GM19099 (cell line): Measurements from ENCODE around the gene IPO11.

ENCODE experiments used
- POLR2A ChIP-seq: IDR thresholded peaks from 3 replicates; pipeline ENCODE4 v1.6.1; 2011; ENCODE audit warnings: low read depth; ENCODE audit not compliant: insufficient read length; ENCODE audit errors: extremely low read depth

IPO11 gene

DNA sequence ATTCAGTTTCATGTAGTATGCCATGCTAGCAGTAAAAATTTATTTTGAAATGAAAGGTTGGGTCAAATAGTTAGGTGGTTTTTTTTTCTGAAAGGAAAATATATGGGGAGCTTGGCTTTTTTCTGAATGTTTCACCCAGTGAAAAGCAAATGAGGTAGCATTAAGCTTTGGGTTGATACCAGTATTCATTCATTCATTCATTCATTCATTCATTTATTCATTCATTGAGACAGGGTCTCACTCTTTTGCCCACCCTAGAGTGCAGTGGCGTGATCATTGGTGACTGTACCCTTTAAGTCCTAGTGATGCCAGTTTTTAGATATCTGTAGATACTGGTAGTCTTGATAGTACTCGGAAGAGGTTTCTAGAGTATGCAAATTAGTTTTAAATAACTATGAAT is 123.7 kb downstream of the IPO11 start:
- no peak for TF ChIP-seq POLR2A

DNA sequence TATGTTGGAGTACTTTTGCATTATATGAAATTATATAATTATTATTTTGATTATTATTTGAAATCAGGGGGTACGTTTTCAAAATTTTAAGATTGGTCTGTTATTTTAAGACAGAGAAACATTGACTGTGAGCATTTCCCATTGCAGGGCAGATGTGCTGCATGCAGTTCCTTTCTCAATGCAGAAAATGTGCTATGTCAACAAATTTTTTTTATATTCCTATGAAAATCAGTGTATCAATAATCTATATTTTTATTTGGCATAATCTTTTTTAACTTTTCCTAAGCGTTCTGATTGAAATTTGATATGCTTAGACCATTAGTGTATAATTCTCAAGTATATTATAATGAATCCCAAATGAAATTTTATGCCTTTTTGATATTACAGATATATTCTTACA is 124.2 kb downstream of the IPO11 start:
- TF ChIP-seq POLR2A: no peak

DNA sequence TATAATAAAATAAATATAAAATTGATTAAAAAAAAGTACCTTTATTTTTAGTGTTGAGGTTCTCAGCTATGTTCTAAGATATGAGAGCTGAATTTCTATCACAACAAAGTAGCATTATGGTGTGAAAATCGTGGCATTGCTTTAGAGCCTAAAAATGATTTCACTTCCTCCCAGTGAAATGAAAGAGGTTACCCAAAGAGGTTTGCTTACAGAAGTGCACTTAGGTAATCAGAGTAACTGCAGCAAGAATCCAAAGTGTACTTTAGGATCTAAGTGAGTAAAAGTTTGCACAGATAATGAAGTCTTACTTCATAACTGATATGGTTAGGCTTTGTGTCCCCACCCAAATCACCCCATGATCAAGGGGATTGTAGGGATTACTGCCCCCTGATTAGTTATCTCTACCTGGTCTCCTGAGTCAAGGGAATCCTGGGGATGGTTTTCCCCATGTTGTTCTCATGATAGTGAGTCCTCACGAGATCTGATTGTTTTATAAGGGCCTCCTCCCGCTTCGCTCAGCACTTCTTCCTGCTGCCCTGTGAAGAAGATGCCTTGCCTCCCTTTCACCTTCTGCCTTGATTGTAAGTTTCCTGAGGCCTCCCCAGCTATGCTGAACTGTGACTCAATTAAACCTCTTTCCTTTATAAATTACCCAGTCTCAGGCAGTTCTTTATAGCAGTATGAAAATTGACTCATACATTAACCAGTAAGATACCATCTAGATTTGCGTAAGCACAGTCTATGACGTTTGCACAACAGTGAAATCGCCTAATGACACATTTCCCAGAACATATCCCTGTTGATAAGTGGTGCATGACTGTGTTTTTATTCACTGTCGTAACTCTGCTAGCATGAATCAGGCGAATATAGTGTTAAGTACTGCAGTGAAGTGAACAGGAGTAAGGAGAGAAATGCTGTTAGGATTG is 125.7 kb downstream of the IPO11 start:
- TF ChIP-seq POLR2A: no peak

DNA sequence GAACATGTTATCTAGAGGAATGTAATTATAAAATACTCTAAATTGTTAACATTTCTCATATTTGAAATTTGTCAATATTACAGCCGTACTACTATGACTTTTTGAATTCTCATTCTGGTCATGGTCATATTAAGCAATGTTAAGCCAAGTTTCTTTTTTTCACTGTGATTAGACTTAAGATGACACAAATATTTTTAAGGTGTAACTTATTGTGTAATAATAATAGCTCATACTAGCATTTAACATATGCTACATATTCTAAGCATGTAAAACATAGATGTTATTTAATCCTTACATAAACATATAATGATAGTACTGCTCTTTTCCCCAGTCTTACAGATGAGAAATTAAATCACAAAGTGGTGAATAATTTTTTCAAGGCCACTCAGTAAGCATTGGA is 130.2 kb downstream of the IPO11 start:
- no peak for TF ChIP-seq POLR2A

DNA sequence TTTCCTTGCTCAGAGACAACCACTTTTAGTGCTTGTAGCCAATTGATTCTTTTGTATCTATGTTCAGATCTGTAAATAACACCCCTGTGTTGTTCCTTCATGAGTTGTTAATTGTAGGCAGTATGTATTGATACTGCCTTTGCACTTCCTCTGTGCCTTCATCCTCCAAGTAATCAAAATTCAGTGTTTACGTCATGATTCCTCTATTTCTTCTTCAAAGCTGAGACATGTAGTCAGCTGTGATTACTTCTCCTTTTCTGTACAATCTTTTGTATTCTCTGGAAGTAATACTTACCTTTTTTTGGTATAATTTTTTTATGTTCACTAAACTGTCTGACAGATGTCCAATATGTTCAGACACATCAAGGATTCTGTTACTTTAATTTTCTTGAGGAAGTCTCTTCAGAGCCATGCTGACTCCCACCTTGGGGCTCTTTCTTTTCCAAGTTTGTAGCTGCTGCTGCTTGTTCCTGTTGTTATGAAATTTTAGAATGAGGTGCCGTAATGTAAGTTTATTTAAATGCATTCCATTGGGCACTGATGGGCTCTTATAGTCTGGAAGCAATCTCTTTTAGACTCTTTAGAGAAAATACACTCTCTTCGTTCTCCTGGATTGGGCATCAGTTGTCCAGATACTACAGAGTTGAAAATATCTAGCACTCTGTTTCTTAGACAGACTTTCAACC is 135.5 kb downstream of the IPO11 start:
- TF ChIP-seq POLR2A: no peak

DNA sequence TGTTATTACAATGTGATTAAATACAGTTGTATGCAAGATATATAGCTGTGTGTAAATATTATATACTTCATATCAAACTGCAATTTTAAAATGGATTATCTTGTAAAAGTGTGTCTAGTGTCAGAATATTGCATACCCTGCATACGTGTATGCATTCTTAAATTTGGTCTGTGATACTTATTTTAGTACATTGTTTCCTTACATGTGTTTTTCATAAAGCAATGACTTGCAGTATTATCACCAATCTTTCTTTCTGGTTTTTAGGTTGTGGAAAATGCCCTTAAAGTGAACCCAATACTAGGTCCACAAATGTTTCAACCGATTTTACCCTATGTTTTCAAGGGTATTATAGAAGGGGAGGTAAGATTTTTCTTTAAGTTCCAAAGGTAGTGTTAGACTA is 137.5 kb downstream of the IPO11 start:
- no peak for TF ChIP-seq POLR2A

DNA sequence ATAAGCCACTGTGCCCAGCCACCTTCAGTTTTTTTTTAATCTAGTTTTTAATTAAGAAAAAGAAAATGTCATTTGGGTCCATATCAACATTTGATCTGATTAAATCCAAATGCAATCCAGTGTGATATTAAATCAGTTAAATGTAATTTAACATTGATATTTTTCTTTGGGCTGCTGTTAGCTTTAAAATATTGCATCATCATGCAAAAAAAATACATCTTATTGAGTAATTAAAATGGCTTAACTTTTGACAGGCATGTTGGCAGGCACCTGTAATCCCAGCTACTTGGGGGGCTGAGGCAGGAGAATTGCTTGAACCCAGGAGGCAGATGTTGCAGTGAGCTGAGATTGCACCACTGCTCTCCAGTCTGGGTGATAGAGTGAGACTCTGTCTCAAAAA is 143.4 kb downstream of the IPO11 start:
- no peak for TF ChIP-seq POLR2A

DNA sequence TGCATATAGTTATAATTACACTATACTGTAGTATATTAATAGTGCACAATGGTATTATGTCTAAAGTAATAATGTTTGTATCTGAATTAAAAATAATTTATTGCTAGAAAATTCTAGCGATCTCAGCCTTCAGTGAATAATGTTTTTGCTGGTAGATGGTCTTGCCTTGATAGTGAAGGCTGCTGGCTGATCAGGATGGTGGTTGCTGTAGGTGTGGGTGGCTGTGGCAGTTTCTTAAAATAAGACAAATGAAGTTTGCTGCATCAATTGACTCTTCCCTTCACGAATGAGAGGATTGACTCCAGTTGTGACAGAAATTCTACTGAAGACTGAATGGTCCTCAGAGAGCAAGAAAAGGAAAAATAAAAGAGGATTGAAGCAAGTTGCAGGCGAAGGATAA is 146.4 kb downstream of the IPO11 start:
- no peak for TF ChIP-seq POLR2A

DNA sequence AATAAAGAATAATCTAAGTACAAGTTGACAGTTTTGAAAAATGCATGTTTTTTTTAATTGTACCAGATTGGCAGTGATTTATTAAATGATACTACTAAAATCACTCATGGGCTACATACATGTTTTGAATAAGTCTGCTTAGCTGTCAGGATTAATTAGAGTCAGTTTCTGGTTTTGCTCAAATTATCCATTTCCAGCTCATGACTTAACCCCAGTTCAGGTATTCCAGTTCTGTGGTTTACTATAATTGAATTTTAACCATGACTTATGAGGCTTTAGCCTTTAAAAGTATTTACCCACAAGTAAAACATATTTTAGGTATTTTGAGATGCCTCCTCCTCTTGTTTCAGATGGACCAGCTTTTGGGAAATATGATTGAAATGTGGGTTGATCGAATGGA is 148.2 kb downstream of the IPO11 start:
- TF ChIP-seq POLR2A: no peak

DNA sequence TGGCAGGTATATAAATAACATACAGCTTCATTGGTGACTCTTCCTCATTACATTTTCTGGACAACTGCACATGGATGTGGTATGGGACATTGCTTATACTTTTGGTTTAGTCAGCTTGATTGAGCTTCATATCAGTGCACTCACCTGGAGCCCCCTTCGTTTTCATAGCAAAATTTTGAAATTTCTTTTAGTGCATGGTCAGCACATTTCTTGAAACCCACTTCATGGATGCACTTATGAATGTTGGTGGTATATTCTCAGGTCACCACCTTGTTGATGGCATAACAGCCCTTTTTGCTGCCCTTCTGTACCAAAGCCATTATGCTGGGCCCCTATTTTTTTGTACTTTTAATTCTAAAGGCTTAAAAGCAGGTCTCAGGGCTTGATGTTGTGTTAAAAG is 149.3 kb downstream of the IPO11 start:
- TF ChIP-seq POLR2A: no peak

DNA sequence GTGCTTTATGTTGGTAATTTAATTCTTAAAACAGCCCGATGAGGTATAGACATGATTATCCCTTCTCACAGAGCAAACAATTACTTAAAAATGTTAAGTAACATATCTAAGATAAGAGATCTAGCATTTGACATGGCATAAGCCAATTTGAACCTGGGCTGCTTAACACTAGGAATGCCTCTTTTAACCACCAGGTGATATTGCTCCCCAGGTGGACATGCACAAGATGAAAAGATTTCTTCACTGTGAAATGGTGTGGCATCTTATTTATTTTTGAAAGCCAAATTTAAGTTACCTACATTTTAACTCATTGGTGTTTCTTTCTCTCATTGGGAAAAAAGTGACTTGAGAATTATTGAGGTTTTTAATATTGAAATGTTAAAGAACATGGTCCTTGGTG is 150.3 kb downstream of the IPO11 start:
- no peak for TF ChIP-seq POLR2A

DNA sequence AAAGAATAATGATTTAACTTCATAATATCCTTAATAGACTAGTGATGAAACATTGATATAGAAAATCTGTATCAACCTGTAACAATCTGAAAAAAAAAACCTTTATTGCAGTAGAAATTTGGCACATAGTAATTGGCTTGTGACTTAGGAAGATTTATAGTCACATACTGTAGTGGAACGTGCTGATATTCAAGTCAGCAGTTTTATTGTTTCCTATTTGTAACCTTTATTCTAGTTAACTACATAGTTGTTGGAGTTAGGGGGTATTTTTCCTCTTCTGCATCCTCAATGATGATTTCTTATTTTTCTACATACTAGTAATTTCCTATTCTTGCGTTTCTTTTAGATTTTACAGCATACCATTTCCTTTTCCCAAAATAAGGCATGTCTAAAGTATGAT is 151.5 kb downstream of the IPO11 start:
- TF ChIP-seq POLR2A: no peak

DNA sequence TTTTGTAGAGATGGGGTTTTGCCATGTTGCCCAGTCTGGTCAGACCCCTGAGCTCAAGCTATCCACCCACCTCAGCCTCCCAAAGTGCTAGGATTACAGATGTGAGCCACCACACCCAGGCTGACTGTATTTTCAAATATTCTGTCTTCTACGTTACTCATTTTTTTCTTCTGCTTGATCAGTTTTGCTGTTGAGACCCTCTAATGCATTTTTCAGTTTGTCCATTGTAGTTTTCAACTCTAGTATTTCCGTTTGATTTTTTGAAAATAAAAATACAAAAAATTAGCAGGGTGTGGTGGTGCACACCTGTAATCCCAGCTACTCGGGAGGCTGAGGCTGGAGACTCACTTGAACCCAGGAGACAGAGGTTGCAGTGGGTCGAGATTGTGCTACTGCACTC is 155.6 kb downstream of the IPO11 start:
- no peak for TF ChIP-seq POLR2A

DNA sequence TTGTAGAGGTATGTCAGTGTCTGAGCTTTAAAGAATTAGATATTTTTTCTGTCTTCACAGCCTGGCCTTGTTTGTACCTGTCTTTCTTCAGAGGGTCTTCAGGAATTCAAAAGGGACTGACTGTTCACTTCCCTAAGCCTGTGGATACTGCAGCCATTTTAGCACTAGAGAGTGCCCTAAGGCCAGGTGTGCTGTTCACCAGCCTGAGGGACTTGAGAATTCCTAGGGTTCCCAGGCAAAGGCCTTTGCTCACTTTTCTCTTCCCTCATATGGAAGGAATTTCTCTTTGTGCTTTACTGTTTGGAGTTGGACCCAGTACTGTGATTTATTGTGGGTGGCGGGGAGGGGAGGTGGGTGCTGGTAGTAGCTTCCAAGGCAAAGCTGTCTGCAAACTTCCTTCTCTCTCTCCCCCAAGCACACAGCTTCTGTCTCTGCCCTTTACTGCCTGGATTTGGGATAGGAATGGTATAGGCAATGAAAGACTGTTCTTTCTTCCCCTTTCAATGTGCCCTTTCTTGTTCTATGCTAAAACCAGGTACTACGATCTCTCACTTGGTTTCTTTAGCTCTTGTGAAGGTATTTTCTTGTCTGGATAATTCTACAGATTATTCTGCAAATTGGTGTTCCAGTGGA is 156.4 kb downstream of the IPO11 start:
- TF ChIP-seq POLR2A: no peak

DNA sequence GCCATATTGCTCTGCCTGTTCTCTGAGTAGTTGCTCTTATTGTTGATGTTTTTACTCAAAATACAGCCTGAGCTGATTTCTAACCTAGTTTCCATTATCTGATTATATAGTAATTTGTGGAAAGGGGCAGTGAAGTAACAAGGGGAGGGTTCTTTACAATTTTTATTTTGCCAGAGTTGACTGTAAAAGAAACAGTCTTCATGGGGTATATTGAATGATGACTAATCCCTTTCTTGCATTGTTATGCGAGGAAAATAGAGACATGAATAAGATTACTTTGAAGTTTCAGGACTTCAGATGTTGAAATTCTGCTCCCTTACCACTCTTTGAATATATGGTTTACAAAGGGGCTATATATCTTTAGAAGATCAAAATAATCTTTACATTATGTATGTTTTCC is 156.9 kb downstream of the IPO11 start:
- TF ChIP-seq POLR2A: no peak

DNA sequence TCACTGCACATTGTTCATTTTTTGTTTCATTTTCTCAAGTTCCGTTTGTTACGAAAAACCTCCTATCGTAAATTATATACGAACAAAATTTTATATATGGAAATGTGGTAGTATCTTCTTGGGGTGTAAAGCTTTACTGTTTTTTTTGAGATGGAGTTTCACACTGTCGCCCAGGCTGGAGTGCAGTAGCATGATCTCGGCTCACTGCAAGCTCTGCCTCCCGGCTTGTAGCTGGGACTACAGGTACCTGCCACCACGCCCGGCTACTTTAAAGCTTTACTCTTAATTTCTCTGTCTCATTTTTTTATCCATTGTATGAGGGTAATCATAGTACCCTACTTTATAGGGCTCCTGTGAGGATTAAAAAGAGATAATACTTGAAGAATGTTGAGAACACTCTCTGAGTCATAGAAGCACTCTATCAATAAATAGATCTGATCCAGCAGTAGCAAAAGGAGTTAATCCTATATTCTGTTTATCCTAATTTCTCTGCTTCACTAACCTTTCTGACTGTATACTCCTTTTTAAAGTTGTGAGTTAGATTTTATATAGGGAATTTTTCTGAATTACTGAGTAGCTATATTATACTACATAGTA is 160.5 kb downstream of the IPO11 start:
- no peak for TF ChIP-seq POLR2A

DNA sequence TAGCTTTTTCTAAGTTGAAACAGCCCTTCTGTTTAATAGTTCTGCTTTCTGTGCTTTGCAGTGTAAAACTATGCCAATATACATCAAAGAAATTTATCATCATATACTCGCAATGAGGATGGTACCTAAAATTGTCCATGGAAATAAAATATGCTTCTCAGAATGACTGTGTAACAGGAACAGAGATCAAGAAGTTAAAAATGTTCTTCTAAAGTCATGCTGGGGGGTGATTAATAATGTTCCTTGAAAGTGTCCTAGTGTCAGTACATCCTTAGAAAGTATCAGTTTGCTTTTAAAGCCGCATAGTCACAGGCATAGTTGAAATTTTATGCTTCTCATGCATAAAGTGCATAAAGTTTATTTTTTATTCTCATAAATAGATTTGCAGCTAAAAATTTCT is 162.0 kb downstream of the IPO11 start:
- no peak for TF ChIP-seq POLR2A
